Mononuclear cell (primary cell): ENCODE data around the gene LMO7. TPM values are rescaled to one million over a fixed set of nuclear protein-coding genes. Genes with fewer than 3 reads are reported as not detected.
"Not testable (repeated sequence)": the region's sequence is repeated elsewhere in the genome, so short reads cannot be mapped to it uniquely, and the experiment has no call there.

Experiments used
- H3K27me3 ChIP-seq: 2 replicates; pipeline ENCODE4 v1.6.0; 2011; ENCODE audit warnings: low read length, control low read depth; ENCODE audit not compliant: insufficient read depth
- H3K4me1 ChIP-seq: 2 replicates; pipeline ENCODE4 v1.5.1; 2011; ENCODE audit warnings: mild to moderate bottlenecking, low read length, control low read depth; ENCODE audit not compliant: insufficient read depth
- H3K4me3 ChIP-seq: 2 replicates; pipeline ENCODE4 v1.5.1; 2011; ENCODE audit warnings: mild to moderate bottlenecking, low read length, moderate library complexity
- H3K9me3 ChIP-seq: 2 replicates; pipeline ENCODE4 v1.5.1; 2011; ENCODE audit warnings: low read depth, mild to moderate bottlenecking, control low read depth, low read length
- total RNA-seq: library from RNA; depleted of rRNA; stranded (reverse); fragments of >200 nt; gene quantifications from one replicate; pipeline ENCODE4 v1.2.3, GENCODE V29; 2012

Gene LMO7
- total RNA-seq, 1 donor = 18.4 TPM

- Histone ChIP-seq H3K4me1 (no peaks in the 10 kb centered on the region), H3K27me3 (no peaks in the 10 kb centered on the region), H3K9me3 (no peaks in the 10 kb centered on the region), H3K4me3 (no peak overlapping the region)
Observed at GRCh38 chr13:75776550-75776949, 140.4 kb downstream of the LMO7 start.

- Histone ChIP-seq H3K27me3 (no peaks in the 10 kb centered on the region), H3K4me3 (no peak overlapping the region), H3K9me3 (no peaks in the 10 kb centered on the region), H3K4me1 (no peaks in the 10 kb centered on the region)
Observed at GRCh38 chr13:75779393-75779792, 143.3 kb downstream of the LMO7 start.

GRCh38 chr13:75780103-75780502, 144.0 kb downstream of the LMO7 start:
- not testable (repeated sequence) for H3K4me3 ChIP-seq, H3K27me3 ChIP-seq, H3K9me3 ChIP-seq, H3K4me1 ChIP-seq

- no peak overlapping the region for H3K4me3 ChIP-seq
- no peaks in the 10 kb centered on the region for H3K9me3 ChIP-seq
- no peaks in the 10 kb centered on the region for H3K4me1 ChIP-seq
Observed at GRCh38 chr13:75782985-75783384, 146.9 kb downstream of the LMO7 start.

GRCh38 chr13:75784003-75784402, 147.9 kb downstream of the LMO7 start:
- H3K4me3 ChIP-seq = no peak overlapping the region

More at GRCh38 chr13:75782985-75783384, 146.9 kb downstream of the LMO7 start:
- H3K27me3 ChIP-seq = no peaks in the 10 kb centered on the region

GRCh38 chr13:75785130-75785529, 149.0 kb downstream of the LMO7 start:
- H3K4me1 ChIP-seq = no peaks in the 10 kb centered on the region
- no peak overlapping the region for H3K4me3 ChIP-seq
- H3K9me3 ChIP-seq = no peaks in the 10 kb centered on the region
- H3K27me3 ChIP-seq = no peaks in the 10 kb centered on the region

More at GRCh38 chr13:75784003-75784402, 147.9 kb downstream of the LMO7 start:
- H3K4me1 ChIP-seq = no peaks in the 10 kb centered on the region
- H3K9me3 ChIP-seq = no peaks in the 10 kb centered on the region
- H3K27me3 ChIP-seq = no peaks in the 10 kb centered on the region

- Histone ChIP-seq H3K4me1 (no peaks in the 10 kb centered on the region), H3K27me3 (no peaks in the 10 kb centered on the region), H3K9me3 (no peaks in the 10 kb centered on the region), H3K4me3 (no peak overlapping the region)
Observed at GRCh38 chr13:75787249-75787928, 151.3 kb downstream of the LMO7 start.

- Histone ChIP-seq H3K4me3 (no peak overlapping the region), H3K4me1 (no peaks in the 10 kb centered on the region), H3K9me3 (no peaks in the 10 kb centered on the region), H3K27me3 (no peaks in the 10 kb centered on the region)
Observed at GRCh38 chr13:75788481-75788981, 152.4 kb downstream of the LMO7 start.

GRCh38 chr13:75789451-75790197, 153.5 kb downstream of the LMO7 start:
- no peaks in the 10 kb centered on the region for H3K9me3 ChIP-seq
- no peak overlapping the region for H3K4me3 ChIP-seq
- no peaks in the 10 kb centered on the region for H3K27me3 ChIP-seq
- H3K4me1 ChIP-seq = no peaks in the 10 kb centered on the region

GRCh38 chr13:75790198-75790970, 154.3 kb downstream of the LMO7 start:
- Histone ChIP-seq H3K4me1 (no peaks in the 10 kb centered on the region), H3K9me3 (no peaks in the 10 kb centered on the region), H3K4me3 (no peak overlapping the region), H3K27me3 (no peaks in the 10 kb centered on the region)

GRCh38 chr13:75792526-75793187, 156.5 kb downstream of the LMO7 start:
- H3K4me1 ChIP-seq = no peaks in the 10 kb centered on the region
- no peak overlapping the region for H3K4me3 ChIP-seq
- H3K27me3 ChIP-seq = no peaks in the 10 kb centered on the region
- H3K9me3 ChIP-seq = no peaks in the 10 kb centered on the region

GRCh38 chr13:75793188-75793567, 157.0 kb downstream of the LMO7 start:
- H3K4me3 ChIP-seq, H3K4me1 ChIP-seq, H3K27me3 ChIP-seq, H3K9me3 ChIP-seq: not testable (repeated sequence)

GRCh38 chr13:75794663-75795062, 158.5 kb downstream of the LMO7 start:
- Histone ChIP-seq H3K4me1 (no peaks in the 10 kb centered on the region), H3K4me3 (no peak overlapping the region), H3K27me3 (no peaks in the 10 kb centered on the region), H3K9me3 (no peaks in the 10 kb centered on the region)

- Histone ChIP-seq H3K4me3 (no peak overlapping the region), H3K27me3 (no peaks in the 10 kb centered on the region), H3K4me1 (no peaks in the 10 kb centered on the region), H3K9me3 (no peaks in the 10 kb centered on the region)
Observed at GRCh38 chr13:75795274-75795673, 159.1 kb downstream of the LMO7 start.

- Histone ChIP-seq H3K4me3 (no peak overlapping the region), H3K27me3 (no peaks in the 10 kb centered on the region), H3K4me1 (no peaks in the 10 kb centered on the region), H3K9me3 (no peaks in the 10 kb centered on the region)
Observed at GRCh38 chr13:75796825-75797224, 160.7 kb downstream of the LMO7 start.
